Vagina (tissue), 2 donors: ENCODE results near the gene SRRD. TPM values are rescaled to one million over a fixed set of nuclear protein-coding genes. Genes with fewer than 3 reads are reported as not detected.

Experiments
- DNase-seq, 2 donors: peaks; one replicate each; pipeline ENCODE4 v3.0.0-alpha.2; 2017; ENCODE audit errors: extremely low spot score in 2 of 2
- H3K27ac ChIP-seq: fragments of 200-600 bp; sonication (generic); one replicate; pipeline ENCODE4 v1.5.1; 2019
- H3K27me3 ChIP-seq: fragments of 200-600 bp; sonication (generic); one replicate; pipeline ENCODE4 v1.5.1; 2019
- H3K36me3 ChIP-seq, 2 donors: fragments of 200-600 bp; sonication (generic); one replicate each; pipeline ENCODE4 v1.5.1; 2017 to 2019
- H3K4me1 ChIP-seq: fragments of 200-600 bp; sonication (generic); one replicate; pipeline ENCODE4 v1.5.1; 2019
- H3K4me3 ChIP-seq, 2 donors: fragments of 200-600 bp; sonication (generic); 1 replicate in 1 of 2; 2 replicates in 1 of 2; pipeline ENCODE4 v1.5.1; 2016 to 2019
- H3K9me3 ChIP-seq: fragments of 200-600 bp; sonication (generic); one replicate; pipeline ENCODE4 v1.5.1; 2019
- POLR2A ChIP-seq, 2 donors: fragments of 450-650 bp; IDR thresholded peaks; one replicate each; pipeline ENCODE4 v1.6.1; 2017; ENCODE audit warnings: antibody characterized with exemption in 2 of 2, mild to moderate bottlenecking in 2 of 2, moderate library complexity in 2 of 2
- POLR2AphosphoS5 ChIP-seq, 2 donors: sonication (generic); formaldehyde crosslinking; IDR thresholded peaks; one replicate each; pipeline ENCODE4 v1.9.0; 2017; ENCODE audit warnings: antibody characterized with exemption in 2 of 2, mild to moderate bottlenecking in 2 of 2, low read depth in 1 of 2; ENCODE audit not compliant: insufficient read depth in 1 of 2
- intact Hi-C: fragments of 100-400 bp; cut with DNase I; formaldehyde crosslinking; loops from one replicate; pipeline ENCODE4 v1.15.1; 2023
- total RNA-seq: library from RNA; depleted of rRNA; stranded (reverse); fragments of >200 nt; gene quantifications from one replicate; pipeline ENCODE4 v1.2.3, GENCODE V29; 2016
- TF ChIP-seq, protein P1 (sequence below), 3 experiments: fragments of 450-650 bp in 2 of 3; fragments of 200-600 bp in 1 of 3; sonication (generic) in 1 of 3; IDR thresholded peaks; one replicate each; pipeline ENCODE4 v1.5.1; 2017 to 2019; ENCODE audit warnings: antibody characterized with exemption in 3 of 3, mild to moderate bottlenecking in 2 of 3, moderate library complexity in 2 of 3

SRRD gene
- total RNA-seq, 1 donor from 2014 or later, result 11.0 TPM

DNA sequence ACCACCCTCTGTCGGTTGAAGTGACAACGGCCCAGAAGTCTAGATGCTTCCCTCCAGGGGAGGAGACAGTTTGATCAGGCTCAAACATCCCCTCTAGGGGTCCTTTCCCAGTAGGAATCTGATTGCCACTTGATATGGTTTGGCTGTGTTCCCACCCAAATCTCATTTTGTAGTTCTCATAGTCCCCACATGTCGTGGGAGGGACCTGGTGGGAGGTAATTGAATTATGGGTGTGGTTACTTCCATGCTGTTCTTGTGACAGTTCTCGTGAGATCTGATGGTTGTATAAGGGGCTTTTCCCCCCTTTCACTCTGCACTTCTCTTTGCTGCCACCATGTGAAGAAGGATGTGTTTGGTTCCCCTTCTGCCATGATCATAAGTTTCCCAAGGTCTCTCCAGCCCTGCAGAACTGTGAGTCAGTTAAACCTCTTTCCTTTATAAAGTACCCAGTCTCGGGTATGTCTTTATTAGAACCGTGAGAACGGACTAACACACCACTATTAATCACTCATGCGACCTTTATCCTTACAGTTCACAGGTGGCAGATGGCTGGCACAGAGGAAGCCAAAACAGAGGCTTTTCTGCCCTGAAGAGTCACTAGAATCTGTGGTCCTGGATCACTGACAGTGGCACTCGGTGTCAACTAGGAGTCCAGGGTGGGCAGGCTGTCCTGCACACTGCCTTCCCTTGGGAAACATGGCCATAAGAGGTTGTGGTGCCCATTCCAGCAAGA lies 33.1 kb upstream of the SRRD start:
- Histone ChIP-seq H3K36me3 (peaks cover 0 to 36% of the 10 kb centered on the region in 2 donors), H3K27ac (no peak overlapping the region), H3K4me3 (no peak overlapping the region), H3K9me3 (no peaks in the 10 kb centered on the region), H3K4me1 (no peaks in the 10 kb centered on the region), H3K27me3 (no peaks in the 10 kb centered on the region)
- intact Hi-C loops, result no loop called here
- TF ChIP-seq, protein P1, sequence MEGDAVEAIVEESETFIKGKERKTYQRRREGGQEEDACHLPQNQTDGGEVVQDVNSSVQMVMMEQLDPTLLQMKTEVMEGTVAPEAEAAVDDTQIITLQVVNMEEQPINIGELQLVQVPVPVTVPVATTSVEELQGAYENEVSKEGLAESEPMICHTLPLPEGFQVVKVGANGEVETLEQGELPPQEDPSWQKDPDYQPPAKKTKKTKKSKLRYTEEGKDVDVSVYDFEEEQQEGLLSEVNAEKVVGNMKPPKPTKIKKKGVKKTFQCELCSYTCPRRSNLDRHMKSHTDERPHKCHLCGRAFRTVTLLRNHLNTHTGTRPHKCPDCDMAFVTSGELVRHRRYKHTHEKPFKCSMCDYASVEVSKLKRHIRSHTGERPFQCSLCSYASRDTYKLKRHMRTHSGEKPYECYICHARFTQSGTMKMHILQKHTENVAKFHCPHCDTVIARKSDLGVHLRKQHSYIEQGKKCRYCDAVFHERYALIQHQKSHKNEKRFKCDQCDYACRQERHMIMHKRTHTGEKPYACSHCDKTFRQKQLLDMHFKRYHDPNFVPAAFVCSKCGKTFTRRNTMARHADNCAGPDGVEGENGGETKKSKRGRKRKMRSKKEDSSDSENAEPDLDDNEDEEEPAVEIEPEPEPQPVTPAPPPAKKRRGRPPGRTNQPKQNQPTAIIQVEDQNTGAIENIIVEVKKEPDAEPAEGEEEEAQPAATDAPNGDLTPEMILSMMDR (IDR thresholded peaks at IDR 0.05), result no peak
- no peak for TF ChIP-seq POLR2AphosphoS5 (IDR thresholded peaks at IDR 0.05; ENCODE audit: insufficient read depth in 1 of 2, low read depth in 1 of 2)
- no peak for TF ChIP-seq POLR2A (IDR thresholded peaks at IDR 0.05)
- no peak for DNase-seq

DNA sequence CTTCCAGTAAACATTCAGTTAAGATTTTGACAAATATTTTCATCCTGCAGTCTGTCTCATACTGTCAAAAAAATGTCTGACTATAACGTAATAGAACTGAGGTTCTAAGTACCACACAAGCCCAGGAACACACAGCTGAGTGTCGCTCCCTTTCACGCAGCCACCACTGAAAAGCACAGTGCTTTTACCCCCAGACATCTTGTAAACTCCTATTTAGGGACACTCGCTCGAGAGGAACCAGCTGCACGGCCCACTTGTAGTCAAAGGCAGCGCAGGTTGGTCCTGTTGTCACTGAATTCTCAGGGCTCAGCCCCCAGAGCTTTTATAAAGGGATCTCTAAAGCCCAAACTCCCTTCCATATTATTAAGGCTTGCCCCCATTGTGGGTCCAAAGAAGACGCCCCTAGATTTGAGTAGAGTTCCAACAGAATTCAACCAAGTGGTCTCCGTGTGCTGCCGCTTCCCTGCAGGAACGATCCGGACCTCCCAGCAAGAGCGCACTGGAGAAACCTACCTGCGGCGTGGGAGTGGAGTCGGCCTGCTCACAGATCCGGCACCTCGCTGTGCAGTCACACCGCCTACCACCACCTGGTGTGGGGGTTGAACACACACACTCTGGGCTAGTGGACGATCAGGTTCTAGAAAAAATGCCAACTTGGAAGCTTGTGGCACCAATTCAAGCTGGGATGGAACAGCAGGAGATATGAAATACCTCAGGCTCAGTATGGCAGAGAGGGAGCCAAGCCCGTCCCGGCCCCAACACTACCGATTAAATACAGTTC lies 31.3 kb upstream of the SRRD start:
- no peak for DNase-seq

GRCh38 chr22:26453216-26453615 lies 30.5 kb upstream of the SRRD start:
- Histone ChIP-seq H3K27ac (no peak overlapping the region), H3K27me3 (no peaks in the 10 kb centered on the region), H3K36me3 (peaks cover 0 to 61% of the 10 kb centered on the region in 2 donors), H3K4me1 (no peaks in the 10 kb centered on the region), H3K9me3 (no peaks in the 10 kb centered on the region), H3K4me3 (no peak overlapping the region)
- TF ChIP-seq, protein P1 (IDR thresholded peaks at IDR 0.05), result no peak
- TF ChIP-seq POLR2A (IDR thresholded peaks at IDR 0.05) (no peak), POLR2AphosphoS5 (IDR thresholded peaks at IDR 0.05; ENCODE audit: insufficient read depth in 1 of 2, low read depth in 1 of 2) (no peak)
- intact Hi-C loops, result no loop called here
- no peak for DNase-seq

More for the DNA sequence above, 31.3 kb upstream of the SRRD start:
- Histone ChIP-seq H3K27ac (no peak overlapping the region), H3K36me3 (peaks cover 0 to 54% of the 10 kb centered on the region in 2 donors), H3K9me3 (no peaks in the 10 kb centered on the region), H3K27me3 (no peaks in the 10 kb centered on the region), H3K4me1 (no peaks in the 10 kb centered on the region), H3K4me3 (no peak overlapping the region)
- intact Hi-C loops, result no loop called here
- TF ChIP-seq, protein P1 (IDR thresholded peaks at IDR 0.05), result no peak
- no peak for TF ChIP-seq POLR2AphosphoS5 (IDR thresholded peaks at IDR 0.05; ENCODE audit: insufficient read depth in 1 of 2, low read depth in 1 of 2)
- TF ChIP-seq POLR2A (IDR thresholded peaks at IDR 0.05), result no peak

DNA sequence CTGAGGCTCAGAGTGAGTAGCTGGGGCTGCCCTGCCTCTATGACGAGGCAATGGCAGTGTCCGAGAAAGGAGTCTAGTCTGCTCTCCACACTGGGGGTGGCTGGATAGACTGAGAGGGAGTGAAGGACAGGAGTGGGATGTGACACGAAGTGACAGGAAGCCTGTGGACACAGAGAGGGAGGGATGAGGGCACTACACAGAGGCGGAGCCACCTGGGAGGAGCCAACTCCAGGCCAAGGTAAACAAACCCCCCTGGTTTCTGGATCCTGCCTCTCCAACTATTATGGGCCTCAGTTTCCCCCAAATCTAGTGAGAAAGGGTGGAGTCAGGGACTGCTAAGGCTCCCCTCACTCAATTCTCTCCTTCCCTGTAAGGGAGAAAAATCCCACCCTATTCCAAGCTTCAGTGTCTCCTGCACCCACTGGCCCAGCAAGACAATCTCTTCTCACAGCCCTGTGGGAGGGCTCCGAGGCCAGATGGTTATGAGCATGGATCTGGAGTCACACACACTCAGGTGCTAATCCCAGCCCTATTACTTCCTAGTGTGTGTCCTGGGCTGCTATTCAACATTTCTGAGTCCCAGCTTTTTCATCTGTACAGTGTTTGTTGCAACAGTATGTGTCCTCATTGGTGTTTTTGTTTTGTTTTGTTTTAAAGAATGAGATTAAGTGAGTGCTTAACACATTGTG lies 29.7 kb upstream of the SRRD start:
- intact Hi-C loops, result no loop called here
- H3K36me3 ChIP-seq, result peaks cover 0 to 64% of the 10 kb centered on the region in 2 donors

More for the DNA sequence above, 29.7 kb upstream of the SRRD start:
- Histone ChIP-seq H3K4me1 (no peaks in the 10 kb centered on the region), H3K27ac (no peak overlapping the region), H3K4me3 (no peak overlapping the region), H3K27me3 (no peaks in the 10 kb centered on the region), H3K9me3 (no peaks in the 10 kb centered on the region)
- no peak for DNase-seq
- TF ChIP-seq, protein P1 (IDR thresholded peaks at IDR 0.05), result no peak
- TF ChIP-seq POLR2AphosphoS5 (IDR thresholded peaks at IDR 0.05; ENCODE audit: insufficient read depth in 1 of 2, low read depth in 1 of 2) (no peak), POLR2A (IDR thresholded peaks at IDR 0.05) (no peak)
